HG02973 (cell line): ENCODE results near the gene ZDHHC18.
"Not testable (repeated sequence)": the region's sequence is repeated elsewhere in the genome, so short reads cannot be mapped to it uniquely, and the experiment has no call there.

Experiments
- ATAC-seq: cut with Tn5 transposase; IDR thresholded peaks from one replicate; pipeline ENCODE4 v1.9.1; 2021; ENCODE audit warnings: moderate library complexity; ENCODE audit not compliant: unreplicated experiment

The ZDHHC18 gene

DNA sequence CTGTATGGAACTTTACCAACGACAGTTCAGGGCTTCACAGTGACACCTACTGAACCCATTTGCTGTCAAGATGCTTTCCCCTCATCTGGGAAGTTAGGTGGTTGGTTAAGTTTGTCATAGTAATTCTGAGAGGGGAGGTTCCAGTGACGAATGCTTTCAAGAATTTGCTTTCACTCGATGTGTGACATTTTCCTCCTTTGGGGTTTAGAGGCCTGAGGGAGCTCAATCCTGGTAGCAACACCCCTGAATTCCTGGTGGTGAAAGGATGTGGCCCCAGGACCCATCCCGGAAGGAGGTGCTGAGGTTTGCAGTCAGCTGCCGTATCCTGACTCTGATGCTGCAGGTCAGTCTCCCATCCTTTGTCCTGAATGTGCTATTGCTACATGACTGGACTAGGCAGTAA lies 35.9 kb upstream of the ZDHHC18 start:
- no peak for ATAC-seq

DNA sequence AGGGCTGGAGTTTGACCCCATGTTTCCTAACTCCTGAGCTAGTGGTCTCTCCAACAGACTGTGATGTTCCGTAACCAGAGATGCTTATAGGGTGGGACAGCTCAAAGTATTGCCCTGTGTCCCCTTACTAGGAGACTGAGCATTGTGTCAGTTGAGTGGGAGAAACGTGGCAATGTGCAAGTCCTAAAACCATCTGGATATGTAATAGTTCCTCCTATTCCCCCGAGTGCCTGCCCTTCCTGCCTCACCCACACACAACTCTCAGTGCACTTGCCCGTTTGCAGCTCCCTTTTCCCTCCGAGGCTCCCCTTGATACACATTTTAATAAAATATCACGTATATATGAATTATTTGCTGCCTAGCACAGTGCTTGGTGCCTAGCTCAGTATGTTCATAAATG lies 35.3 kb upstream of the ZDHHC18 start:
- no peak for ATAC-seq

DNA sequence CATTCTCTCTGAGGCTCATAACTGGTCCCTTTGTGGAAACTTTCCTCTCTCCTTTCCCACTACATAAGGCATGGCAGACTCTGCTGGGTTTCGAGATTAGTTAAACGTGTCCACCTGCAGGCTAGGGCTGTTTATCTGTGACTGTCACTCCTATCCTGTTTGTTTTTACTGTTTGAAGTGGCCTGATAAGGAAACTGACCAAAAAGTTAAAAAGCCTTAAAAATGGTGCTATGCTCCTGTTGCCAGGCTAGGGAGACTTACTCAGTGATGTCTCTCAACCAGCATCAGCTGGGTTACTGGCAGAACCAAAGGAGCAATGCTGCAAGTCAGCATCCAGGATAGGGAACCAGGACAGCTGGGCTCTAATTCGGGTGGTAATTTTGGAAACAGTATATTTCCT lies 34.9 kb upstream of the ZDHHC18 start:
- ATAC-seq: no peak

DNA sequence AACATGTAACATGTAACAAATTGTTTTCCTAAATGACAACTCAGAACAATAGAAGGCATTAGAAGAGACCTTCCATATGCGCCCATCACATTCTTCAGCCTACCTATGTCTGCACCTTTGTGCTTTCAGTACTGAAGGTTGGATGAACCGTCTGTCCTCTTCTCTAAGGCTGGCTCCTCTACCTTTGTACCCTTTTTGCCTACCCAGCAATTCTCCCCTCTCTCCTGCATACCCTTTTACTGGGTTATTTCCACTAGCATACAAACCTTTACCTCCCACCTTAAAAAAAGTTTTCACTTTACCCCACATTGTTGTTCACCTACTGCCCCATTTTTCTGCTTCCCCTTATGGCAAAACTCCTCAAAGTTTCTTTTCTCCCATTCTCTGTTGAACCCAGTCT lies 33.6 kb upstream of the ZDHHC18 start:
- no peak for ATAC-seq

DNA sequence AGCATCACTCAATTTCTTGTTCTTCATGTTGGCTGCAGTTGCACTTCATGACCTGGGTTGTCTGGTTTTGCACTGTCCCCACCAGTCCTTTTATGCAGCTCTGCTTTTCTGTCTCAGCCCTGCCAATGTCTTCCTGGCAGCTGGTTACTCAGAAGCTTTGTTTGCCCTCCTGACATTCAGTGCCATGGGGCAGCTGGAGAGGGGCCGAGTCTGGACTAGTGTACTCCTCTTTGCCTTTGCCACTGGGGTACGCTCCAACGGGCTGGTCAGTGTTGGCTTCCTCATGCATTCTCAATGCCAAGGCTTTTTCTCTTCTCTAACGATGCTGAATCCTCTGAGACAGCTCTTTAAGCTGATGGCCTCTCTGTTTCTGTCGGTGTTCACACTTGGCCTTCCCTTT lies 32.1 kb upstream of the ZDHHC18 start:
- ATAC-seq: no peak

DNA sequence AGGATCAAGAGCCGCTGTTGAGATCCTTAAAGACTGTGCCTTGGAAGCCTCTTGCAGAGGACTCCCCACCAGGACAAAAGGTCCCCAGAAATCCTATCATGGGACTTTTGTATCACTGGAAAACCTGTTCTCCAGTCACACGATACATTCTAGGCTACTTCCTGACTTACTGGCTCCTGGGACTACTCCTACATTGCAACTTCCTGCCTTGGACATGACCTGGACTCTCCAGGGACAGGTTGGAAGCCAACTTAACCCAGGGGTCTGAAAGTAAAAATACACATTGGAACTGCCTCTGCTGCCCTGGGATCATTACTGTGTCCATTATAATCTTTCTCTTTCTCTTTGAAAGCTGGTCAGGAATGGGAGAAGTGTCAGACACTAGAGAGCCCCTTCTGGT lies 28.9 kb upstream of the ZDHHC18 start:
- no peak for ATAC-seq

DNA sequence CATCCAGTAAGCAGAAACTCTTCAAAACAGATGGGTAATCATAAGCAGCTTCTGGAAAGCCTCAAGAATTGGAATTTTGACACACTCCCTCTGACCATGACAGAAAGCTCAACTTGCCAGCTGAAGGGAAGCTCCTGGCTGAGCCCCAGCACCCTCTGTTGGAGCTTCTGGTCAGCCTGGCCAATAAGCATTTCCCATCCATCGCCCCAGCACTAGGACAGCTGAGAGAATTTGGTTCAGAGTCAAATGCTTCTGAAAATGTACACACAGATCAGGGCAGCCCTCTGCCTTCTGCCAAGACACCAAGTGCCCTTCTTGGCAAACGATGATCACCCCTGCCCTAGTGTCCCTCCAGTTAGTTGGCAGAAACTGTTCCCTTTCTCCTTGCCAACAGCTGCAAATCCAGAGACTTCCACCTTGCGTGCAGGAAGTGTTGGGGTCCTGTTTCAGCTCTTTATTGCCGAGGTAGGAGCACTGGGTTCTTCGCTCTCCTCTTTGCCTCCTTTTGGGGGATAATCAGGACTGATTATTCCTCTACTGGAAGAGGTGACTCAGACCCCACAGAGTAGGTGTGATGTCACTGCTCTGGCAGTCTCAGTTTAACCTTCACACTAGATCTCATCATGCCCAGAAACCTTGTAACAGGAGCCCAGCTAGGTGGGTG lies 26.9 kb upstream of the ZDHHC18 start:
- ATAC-seq: no peak

DNA sequence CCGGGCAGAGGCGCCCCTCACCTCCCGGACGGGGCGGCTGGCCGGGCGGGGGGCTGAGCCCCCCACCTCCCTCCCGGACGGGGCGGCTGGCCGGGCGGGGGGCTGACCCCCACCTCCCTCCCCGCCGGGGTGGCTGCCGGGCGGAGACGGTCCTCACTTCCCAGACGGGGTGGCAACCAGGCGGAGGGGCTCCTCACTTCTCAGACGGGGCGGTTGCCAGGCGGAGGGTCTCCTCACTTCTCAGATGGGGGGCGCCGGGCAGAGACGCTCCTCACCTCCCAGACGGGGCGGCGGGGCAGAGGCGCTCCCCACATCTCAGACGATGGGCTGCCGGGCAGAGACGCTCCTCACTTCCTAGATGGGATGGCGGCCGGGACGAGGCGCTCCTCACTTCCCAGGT lies 22.6 kb upstream of the ZDHHC18 start:
- ATAC-seq: not testable (repeated sequence)

DNA sequence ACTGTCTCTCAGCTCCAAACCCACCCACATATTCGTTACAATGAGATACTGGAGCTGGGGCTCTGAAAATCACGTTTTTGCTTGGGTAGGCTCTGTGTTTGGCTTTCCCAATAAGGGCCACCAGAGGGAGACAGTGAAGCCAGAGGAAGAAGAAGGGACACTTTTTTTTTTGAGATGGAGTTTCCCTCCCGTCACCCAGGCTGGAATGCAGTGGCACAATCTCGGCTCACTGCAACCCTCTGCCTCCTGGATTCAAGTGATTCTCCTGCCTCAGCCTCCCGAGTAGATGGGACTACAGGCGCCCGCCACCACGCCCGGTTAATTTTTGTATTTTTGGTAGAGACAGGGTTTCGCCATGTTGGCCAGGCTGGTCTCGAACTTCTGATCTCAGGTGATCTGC lies 16.4 kb upstream of the ZDHHC18 start:
- not testable (repeated sequence) for ATAC-seq

DNA sequence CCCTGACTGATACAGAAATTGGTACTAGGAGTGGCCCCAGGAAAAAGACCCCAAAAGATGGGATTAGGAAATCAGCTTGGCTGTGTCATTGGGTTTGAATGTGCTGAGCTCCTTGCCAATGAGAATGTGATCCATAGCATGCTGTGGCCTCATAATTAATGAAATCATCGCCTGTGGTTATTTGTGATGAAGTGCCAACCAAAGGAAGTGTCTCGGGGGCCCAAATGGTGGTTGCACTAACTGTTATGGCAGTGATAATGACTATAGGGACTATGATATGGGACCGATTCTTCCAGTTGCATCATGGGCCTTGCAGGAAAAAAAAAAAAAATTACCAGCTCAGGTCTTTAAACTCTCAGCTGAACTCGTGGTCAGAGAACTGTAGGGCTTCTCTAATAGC lies 15.4 kb upstream of the ZDHHC18 start:
- no peak for ATAC-seq

DNA sequence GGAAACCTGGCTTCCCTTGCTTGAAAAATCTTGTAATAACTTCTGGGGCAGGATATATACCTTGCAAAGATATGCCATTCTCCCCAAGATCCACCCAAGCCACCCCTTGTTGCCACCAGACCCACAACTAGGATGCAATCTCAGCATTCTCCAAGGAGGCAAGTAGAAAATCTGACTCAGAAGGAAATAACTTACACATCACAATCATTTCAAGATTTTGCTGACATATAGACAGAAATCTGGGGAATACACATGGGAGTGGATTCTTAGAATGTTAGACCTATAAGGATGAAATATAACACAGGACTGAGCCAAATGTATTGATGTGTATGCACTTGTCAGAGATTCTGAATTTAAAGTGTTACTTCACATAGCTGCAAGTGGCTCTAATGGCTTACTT lies 14.8 kb upstream of the ZDHHC18 start:
- no peak for ATAC-seq

DNA sequence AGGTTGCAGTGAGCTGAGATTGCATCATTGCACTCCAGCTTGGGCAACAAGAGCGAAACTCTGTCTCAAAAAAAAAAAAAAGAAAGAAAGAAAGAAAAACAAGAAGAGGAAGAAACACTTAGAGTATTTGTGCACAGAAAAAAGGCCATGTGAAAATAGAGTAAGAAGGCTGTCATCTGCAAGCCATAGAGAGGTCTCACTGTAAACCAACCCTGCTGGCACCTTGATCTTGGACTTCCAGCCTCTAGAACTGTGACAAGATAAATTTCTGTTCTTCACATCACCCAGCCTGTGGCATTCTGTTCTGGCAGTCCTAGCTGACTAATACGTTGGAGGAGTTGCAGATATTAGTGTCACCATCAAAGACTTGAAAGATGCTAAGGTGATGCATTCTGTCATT lies 12.1 kb upstream of the ZDHHC18 start:
- no peak for ATAC-seq

DNA sequence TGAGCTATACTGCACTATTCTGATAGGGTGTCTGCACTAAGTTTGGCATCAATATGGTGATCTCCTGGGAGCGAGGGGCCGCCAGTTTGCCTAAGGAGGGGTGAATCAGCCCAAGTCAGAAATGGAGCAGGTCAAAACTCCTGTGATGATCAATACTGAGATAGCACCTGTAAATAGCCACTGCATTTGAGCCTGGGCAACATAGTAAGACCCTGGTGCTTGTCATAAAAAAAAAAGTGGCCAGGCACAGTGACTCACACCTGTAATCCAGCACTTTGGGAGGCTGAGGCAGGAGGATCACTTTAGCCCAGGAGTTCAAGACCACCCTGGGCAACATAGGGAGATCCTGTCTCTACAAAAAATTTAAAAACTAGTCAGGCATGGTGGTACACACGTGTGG lies 11.6 kb upstream of the ZDHHC18 start:
- no peak for ATAC-seq

DNA sequence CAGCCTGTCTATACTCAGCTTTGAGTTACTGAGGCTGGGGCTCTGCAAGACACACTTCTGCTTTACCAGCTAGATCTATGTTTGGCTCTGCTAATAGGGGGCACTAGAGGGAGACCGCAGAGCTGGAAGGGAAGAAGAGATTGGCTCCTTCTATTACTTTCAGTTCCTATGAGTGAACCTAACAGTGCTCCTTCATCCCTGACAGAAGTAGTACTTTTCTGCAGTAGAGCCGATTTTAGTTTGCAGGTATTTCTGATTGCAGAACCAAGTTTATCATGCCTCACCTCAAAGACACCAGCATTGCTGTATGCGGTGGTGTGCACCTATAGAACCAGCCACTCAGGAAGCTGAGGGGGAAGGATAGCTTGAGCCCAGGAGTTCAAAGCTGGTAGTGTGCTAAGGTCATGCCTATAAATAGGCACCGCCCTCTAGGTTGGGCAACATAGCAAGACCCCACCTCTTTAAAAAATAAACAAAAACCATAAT lies 5.7 kb upstream of the ZDHHC18 start:
- peak; percentile 90 for ATAC-seq

DNA sequence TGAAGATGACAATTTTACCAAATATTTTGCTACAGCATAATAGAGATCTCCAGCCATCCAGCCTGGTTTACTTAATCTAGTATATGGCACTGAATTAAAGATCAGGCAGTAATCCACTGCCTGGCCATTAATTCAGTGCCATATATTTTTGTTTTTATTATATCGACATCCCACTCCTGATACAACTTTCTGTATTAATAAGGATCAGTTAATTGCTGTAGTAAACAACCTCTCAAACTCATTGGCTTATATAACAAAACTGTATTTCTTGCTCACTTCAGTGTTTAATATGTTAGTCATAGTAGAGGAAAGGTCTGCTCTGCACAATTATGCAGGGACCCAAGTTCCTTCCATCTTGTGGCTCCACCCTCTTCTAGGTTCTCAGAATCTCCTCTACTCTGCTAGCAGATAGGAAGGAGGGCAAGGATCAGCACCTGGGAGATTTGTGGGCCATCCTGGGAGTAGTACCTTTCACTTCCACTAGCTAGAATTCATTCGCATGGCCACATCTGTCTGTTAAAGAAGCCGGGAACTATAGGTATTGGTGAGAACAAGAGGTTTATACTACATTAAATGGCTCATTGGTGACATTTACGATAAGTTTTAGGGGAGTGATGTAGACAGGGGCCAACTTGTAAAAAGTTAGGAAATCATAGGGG lies 3.6 kb upstream of the ZDHHC18 start:
- no peak for ATAC-seq

DNA sequence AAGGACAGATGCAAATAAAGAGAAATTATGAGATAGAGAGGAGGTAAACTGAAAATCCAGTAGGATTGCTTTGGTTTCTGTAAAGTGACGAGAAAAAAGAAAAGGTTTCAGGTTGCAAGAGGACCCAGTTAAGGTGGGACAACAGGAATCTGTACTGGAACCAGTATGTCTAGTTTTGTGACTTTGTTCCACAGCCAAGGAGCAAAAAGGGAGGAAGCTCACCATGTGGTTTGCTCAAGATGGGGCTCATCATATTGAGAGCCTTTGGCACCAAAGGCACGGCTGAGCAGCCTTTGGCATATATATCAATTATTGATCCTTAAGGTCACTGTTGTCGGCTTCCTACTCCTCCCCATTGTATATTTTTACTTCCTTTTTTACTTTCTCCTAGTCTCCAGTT lies 1.8 kb upstream of the ZDHHC18 start:
- no peak for ATAC-seq

DNA sequence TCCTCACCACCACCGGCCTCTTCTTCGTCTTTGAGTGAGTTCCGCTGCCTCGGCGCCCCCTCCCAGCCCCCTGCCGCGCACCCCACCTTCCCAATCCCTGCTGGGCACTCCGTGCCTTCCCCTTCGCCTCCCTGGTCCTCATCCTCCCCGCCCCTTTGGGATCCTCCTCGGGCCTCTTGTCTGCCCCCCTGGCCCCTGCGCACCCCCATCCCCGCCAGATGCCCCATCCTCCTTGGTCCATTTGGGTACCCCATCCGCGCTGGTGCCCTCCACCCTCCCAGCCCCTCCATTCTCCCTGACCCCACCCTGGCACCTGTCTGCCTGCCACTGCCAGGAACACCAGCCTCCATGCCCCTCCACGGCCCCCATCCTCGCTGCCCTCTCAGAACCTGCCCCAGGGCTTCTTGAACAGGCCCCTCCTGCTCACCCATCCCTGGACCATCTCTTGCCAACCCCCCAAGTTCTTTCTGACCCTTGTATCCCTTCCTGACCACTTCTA lies 667 bp downstream of the ZDHHC18 start:
- no peak for ATAC-seq

DNA sequence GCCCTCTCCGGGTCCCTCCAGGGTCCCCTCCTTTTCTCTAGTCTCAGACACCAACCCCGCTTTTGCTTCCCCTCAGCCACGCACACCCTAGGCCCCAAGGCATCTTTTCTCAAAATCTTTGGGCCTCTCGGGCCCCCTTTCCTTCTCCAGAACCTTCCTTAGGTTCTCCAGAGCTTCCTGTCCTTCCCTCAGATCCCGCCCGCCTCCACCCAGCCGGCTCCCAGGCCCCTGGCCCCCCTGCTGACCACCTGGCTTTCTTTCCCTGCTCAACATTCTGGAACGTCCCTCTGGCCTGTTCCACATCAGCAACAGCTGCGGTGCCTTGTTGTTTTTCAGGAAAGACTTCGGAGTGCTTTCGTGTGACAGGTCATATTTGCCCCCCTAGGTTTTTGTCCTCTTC lies 1.2 kb downstream of the ZDHHC18 start:
- ATAC-seq: no peak

DNA sequence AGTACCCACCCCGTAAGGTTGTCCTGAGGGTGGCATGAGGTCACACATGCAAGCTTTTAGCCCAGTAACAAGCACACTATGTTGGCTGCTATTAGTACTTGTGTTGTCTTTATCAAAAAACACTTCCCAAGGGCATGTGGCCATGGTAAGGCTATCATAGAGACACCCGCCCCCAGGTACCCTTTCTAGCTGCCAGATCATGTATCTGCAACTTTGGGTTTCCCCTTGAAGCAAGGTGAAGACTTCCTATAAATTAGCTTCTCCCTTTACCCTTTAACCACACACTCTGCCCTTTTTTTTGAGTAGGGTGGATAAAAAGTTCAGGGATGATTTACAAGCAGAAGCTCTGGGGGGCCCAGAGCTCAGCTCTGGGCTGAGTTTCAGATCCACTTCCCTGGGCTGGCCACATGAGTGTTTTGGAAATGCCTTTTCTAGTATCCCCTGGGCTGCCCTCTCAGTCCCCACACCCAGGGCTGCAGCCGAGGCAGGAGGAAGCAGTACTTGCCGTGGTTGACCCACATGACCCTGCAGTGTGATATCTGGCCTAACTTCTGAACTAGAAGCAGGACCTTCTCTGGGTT lies 2.0 kb downstream of the ZDHHC18 start:
- no peak for ATAC-seq

DNA sequence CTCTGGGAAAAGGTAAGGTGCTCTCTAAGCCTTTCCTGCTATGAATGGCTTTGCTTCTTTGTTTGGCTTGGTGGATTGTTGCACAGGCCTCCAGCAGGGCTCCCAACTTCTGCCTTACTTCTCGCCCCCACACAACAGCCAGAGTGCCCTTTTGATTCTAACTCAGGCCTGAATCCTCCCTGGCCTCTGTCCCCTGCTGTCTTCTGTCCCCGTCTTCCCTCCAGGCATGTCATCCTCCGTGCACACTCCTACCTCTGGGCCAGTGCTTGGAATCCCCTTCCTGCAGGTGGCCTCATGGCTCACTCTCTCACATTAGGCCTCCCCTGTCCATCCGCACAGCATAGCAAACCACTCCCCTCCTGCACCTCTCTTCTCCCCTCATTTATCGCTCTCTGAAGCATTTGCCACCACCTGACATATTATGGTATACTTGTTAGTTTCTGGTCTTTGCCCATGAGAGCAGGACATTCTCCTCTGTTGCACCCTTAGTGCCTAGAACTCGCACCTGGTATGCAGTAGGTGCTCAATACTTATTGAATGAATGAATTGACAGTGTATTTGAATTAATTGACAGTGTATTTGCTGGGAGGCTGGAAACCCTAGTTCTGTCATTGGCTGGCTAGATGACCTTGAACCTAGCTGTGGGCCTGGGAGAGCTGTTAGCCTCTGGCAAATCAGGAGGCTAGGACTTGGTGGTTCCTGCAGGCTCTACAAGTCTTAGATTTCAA lies 2.9 kb downstream of the ZDHHC18 start:
- no peak for ATAC-seq

DNA sequence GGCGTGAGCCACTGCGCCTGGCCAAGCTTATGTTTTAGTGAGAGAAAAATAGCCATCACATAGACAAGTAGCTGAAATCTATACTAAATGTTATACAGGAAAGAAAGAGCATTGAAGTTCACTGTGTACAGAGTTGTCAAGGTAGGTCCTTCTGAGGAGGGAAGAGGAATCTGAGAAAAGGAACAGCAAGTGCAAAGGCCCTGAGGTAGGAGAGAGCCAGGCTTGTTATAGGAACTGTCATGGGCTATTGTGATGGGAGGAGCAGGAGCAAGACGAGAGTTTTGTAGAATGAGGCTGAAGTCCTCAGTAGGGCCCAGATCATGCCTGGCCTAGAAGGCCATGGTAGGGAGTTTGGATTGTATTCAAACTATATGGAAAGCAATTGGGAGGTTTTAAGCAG lies 4.6 kb downstream of the ZDHHC18 start:
- ATAC-seq: no peak
